Hematopoietic multipotent progenitor cell treated with erythropoietin and hydrocortisone succinate and interleukin-3 and kit ligand, for 8 days (in vitro differentiated cells): ENCODE results near the gene PITPNC1.
A peak's percentile ranks its signal among the peaks of the same experiment; 100 is the strongest.
"Not testable (repeated sequence)": the region's sequence is repeated elsewhere in the genome, so short reads cannot be mapped to it uniquely, and the experiment has no call there.

Experiments used
- DNase-seq: peaks from one replicate; pipeline ENCODE4 v3.0.0-alpha.2; 2015

Gene PITPNC1

GRCh38 chr17:67376737-67377487, at the start of gene PITPNC1:
Gene PITPNC1 (plus strand): TSS chr17:67377281.
- DNase-seq, result peak; percentile 79

- DNase-seq, result no peak
Observed at GRCh38 chr17:67328026-67328425, 49.1 kb upstream of the PITPNC1 start.

GRCh38 chr17:67331381-67332161, 45.5 kb upstream of the PITPNC1 start:
- DNase-seq, result not testable (repeated sequence)

- not testable (repeated sequence) for DNase-seq
Observed at GRCh38 chr17:67332162-67332508, 44.9 kb upstream of the PITPNC1 start.

GRCh38 chr17:67335245-67335835, 41.7 kb upstream of the PITPNC1 start:
- no peak for DNase-seq

GRCh38 chr17:67336859-67337258, 40.2 kb upstream of the PITPNC1 start:
- DNase-seq, result no peak

- DNase-seq, result not testable (repeated sequence)
Observed at GRCh38 chr17:67338353-67338752, 38.7 kb upstream of the PITPNC1 start.

GRCh38 chr17:67343237-67343636, 33.8 kb upstream of the PITPNC1 start:
- no peak for DNase-seq

- DNase-seq, result no peak
Observed at GRCh38 chr17:67347826-67348225, 29.3 kb upstream of the PITPNC1 start.

GRCh38 chr17:67349420-67349819, 27.7 kb upstream of the PITPNC1 start:
- no peak for DNase-seq

- DNase-seq, result no peak
Observed at GRCh38 chr17:67353161-67353560, 23.9 kb upstream of the PITPNC1 start.

GRCh38 chr17:67353929-67354574, 23.0 kb upstream of the PITPNC1 start:
- DNase-seq, result no peak

- no peak for DNase-seq
Observed at GRCh38 chr17:67358612-67359011, 18.5 kb upstream of the PITPNC1 start.

- peak; percentile 57 for DNase-seq
Observed at GRCh38 chr17:67359960-67360791, 16.9 kb upstream of the PITPNC1 start.

GRCh38 chr17:67360880-67361279, 16.2 kb upstream of the PITPNC1 start:
- DNase-seq, result no peak

- peak; percentile 24 for DNase-seq
Observed at GRCh38 chr17:67362173-67362572, 14.9 kb upstream of the PITPNC1 start.

- DNase-seq, result peak; percentile 93
Observed at GRCh38 chr17:67364847-67365737, 12.0 kb upstream of the PITPNC1 start.

GRCh38 chr17:67365738-67366192, 11.3 kb upstream of the PITPNC1 start:
- no peak for DNase-seq

- peak; percentile 91 for DNase-seq
Observed at GRCh38 chr17:67366193-67367157, 10.6 kb upstream of the PITPNC1 start, which contains the start of gene PSMD12. Gene PSMD12 (minus strand): TSS chr17:67366577. CDS start chr17:67366519, 58 bp downstream.

- DNase-seq, result no peak
Observed at GRCh38 chr17:67369676-67370075, 7.4 kb upstream of the PITPNC1 start.
